Islet of Langerhans (tissue), 1 donor: ENCODE measurements around the gene KERA.

Experiments
- FAIRE-seq: peaks from one replicate; lab custom pipeline; 2011; peaks lifted over from hg19 to GRCh38; lab: Jason Lieb, UNC

The KERA gene

GRCh38 chr12:91072931-91073330 is 15.1 kb upstream of the KERA start:
- no peak for FAIRE-seq

DNA sequence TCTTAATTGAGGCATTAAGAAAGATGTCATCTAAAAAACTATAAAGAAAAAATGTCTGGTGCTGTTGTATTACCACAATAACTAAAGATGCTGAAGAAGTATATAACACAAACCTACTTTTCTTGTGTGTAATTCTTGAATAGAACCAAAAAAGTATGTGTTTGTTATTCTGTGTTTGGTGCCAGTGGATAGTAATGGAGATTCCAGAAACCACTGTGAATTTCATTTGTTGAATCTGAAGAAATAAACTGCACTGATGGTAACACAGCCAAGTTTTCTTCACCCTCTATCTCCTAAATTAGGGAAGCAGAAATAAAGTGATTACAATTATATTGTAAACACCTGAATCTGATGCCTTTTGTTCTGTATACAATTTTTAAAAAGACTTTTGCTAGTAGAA is 13.1 kb upstream of the KERA start:
- FAIRE-seq = no peak

GRCh38 chr12:91065396-91065795 is 7.6 kb upstream of the KERA start:
- FAIRE-seq = no peak

DNA sequence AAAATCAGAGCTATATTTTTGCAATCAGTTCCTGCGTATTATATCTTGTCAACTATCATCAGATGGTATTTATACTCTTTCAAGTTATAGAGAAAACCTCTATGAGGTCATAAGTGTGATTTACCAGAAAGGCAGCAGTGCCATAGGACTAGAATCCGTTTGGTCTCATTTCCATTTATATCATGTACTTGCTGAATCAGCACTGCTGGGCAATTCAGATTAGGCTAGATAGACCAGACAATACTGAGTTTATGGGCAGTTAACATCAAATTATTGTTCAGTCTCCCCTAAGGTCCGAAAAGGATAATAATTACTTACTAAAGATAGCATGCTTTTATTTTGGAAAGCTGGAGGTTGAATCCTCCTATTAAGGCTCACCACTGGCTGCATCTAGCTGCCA is 6.8 kb upstream of the KERA start:
- FAIRE-seq = no peak

- FAIRE-seq = no peak
These were observed 3.3 kb upstream of the KERA start for GRCh38 chr12:91061091-91061490.

GRCh38 chr12:91059211-91059610 is 1.4 kb upstream of the KERA start:
- FAIRE-seq = no peak

DNA sequence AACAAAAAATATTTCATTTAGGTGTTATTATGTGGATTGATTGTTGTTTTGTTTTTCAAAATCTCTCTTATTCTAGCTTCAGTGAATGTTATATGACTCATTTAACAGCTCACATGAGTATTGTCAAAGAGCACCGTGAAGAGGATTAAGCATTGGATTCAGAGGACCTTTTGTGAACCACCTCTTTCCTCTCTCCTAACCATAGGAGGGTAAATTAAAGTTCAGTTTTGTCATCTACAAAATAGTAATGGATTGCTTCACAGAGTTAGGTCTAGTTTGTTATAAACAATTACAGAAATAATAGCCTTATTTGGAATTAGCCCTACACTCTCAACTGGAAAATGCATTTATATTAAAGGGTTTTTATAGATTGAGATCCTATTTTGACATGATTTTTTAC is 962 bp upstream of the KERA start:
- FAIRE-seq = no peak

GRCh38 chr12:91056488-91056887 is 1.3 kb downstream of the KERA start:
- no peak for FAIRE-seq

- FAIRE-seq = no peak
These were observed 1.8 kb downstream of the KERA start for GRCh38 chr12:91055976-91056375.

- FAIRE-seq = no peak
These were observed 3.7 kb downstream of the KERA start for GRCh38 chr12:91053951-91054715.

DNA sequence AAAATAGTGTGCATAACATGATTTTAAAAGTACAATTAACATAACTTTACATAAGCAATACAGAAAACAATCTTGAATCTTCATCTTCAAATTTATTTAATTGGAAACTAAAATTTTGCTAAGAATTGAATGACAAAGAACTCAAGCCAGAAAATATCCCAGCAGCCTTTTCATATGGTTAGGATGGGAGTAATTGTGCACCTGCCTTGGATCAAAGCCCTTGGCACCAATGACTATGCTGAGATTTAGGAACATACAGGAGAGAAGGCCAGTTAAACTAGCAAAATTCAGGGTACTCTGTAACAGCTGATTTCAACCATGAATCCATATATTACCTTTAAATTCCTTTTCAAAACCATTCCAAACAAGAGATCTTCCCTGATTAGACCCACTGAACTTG is 5.8 kb downstream of the KERA start:
- no peak for FAIRE-seq

GRCh38 chr12:91044586-91044985 is 13.2 kb downstream of the KERA start:
- no peak for FAIRE-seq

DNA sequence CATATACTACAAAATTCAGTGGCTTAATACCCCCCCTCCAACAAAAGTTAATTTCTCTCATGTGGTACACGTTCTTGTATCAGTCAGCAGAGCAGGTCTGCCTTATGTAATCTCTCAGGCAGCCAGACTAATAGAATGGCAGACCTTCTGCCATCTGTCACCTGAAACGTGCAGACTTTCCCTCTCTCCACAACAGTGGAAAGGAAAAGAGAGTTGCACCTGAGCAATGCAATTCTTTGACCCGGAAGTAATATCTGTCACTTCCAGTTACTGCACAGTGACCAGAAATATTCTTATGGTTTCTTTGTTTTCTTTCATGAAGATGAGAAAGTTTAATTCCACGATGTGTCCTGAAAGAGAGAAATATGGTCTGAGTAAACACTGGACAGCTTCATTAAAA is 14.4 kb downstream of the KERA start:
- no peak for FAIRE-seq

DNA sequence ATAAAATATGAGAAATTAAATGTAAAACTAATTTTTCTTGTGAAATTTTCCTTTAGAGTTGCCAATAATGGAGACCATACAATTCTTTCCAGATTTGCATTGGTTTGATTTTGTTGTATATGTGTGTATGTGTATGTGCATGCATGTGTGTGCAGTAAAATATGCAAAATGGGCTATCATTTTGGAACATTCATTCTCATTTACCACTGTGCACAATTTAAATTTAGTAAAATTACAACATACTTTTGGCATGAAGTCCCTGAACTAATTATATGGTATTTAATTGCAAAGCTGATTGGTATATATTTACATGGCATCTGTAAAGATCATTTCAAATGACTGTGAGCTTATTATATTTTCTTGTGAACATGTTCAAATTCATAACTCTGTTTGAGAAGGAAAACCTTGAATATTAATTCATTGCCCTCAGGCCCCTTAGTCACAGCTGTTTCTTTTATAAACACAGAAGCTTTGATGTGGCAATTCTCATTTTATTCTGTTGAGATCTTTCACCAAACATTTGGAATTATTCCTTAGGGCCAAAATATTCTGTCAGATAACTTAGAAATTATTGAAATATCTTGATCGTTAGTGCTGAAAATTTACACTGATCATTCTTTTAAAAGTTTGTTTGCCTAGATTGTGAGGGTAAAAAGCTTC is 17.6 kb downstream of the KERA start:
- FAIRE-seq = no peak

DNA sequence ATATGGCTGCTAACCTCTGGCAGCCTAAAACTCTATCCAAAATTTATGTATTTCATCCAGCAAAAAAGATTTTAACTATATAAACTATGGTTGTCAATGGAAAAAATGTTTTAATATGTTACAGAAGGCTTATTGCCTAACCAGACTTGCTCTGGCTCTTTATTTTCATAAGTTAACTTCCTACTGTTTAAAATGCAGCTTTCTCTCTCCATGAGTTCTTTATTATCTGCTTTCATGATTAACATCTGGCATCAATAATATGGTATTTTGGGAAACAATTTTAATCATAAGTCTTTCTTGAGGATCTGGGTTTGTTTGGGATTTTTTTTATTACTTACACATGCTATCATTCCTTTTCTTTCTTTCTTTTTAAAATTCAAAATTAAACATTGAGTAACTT is 20.5 kb downstream of the KERA start:
- no peak for FAIRE-seq

DNA sequence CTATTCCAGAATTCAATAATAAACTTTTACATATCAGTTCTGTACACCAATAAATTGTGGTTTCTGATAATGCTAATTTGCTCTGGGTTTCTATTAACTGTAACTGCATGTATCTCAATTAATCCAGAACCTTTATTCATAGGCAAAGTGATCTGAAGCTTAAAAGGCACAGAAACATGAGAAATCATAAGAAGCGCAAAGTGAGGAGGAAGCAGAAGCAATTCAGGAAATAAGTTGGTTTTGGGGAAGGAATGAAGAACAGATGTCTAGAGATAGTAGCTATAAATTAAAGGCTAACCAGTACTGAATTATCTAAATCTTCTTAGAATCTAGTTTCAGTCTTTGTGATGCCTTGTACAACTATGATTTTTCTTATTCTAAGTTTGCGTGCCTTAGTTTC is 24.6 kb downstream of the KERA start:
- no peak for FAIRE-seq

DNA sequence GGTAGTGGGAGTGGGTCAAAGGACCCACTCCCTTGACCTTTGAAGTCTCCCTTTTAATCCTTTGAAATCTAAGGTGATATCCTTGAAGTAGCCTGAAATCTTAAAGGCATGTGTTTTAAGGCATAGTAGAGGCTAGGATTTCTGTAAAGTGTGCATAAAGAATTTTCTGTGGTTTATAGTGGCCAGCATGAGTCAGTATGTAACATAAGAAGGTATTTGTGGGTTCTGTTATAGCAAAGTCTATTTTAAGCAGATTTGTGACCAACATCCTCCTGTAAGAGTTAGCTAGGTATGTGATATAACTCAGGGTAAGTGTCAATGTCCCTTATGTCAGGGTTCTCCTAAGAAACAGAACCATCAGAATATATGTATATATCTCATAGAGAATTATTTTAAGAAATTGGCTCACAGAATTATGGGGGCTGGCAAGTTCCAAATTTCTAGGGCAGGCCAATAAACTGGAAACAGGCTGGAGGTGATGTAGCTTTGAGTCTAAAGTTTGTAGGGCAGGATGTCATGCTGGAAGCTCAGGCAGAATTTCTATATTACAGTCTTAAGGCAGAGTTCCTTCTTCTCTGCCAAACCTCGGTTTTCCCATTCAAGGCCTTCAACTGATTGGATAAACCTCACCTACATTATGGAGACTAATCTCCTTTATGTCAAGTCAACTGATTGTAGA is 34.4 kb downstream of the KERA start:
- FAIRE-seq = no peak

GRCh38 chr12:91021076-91021475 is 36.7 kb downstream of the KERA start:
- no peak for FAIRE-seq

DNA sequence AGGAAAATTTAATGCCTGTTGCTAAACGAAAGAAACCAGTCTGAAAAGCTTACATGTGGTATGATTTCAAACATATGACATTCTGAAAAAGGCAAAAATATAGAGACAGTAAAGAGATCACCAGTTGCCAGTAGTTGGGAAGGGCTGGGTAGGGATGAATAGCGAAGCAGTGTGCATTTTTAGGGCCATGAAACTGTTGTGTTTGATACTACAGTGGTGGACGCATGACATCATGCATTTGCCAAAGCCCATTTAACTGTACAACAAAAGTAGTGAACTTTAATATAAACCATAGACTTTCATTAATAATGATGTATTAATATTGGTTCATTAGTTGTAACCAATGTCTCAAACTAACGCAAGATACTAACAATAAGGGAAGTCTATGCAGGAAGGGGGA is 38.4 kb downstream of the KERA start:
- FAIRE-seq = no peak

DNA sequence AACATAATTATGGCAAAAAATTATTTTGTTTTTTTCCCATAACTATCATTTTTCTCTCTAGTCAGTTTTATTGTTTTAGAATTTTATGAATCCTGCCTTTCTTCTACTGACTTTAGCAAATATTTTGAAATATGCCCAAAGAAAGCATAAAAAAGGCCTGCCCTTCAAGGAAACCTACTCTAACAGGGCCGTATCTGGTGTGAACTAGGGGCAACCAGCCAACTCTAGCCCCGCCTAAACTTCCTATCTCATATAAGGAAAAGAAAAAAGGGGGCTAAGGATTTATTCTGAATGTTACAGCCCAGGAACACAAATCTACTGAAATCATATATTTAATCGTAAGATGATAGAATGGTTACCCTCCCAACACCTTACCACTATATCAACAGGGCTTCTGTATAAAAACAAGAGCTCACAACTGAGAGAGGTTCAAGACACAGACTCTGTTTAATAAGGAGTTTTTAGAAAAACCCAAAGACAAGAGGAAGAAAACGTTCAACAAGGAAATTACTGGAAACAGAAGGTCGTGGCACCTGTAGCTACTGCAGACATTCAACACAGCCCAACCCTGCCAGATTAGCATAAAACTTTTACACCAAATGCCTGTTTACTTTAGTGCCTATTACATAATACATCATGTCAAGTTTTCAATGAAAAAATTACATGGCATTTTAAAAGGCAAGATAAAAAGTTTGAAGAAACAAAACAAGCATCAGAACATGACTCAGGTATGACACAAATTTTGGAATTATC is 40.1 kb downstream of the KERA start:
- no peak for FAIRE-seq

GRCh38 chr12:91017043-91017442 is 40.8 kb downstream of the KERA start:
- no peak for FAIRE-seq

DNA sequence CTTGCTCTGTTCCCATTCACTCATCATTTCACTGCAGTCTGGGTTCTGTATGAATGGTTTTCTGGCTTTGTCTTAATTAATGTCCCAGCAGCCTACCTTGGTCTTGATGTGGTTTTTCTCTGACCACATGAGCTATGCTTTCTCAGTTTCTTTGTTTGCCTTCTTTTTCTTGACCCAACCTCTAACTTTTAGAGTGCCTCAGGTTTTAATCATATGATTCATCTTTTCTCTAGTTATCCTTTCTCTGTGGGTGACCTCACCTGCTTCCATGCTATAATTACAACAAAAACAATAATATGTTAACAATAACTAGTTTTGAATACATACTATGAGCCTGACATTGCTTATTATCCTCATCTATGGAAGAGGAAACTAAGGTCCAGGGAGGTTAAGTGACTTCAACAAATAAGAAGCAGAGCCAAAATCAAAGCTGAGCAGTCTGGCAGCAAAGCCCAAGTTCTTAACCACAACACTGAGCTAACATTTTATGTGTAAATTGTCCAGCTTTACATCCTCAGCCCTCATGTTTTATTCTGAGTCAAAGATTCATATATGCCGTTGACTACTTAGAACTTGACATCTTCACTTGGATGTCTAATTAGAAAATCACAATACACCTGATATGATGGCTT is 48.4 kb downstream of the KERA start:
- no peak for FAIRE-seq
